ENCODE data around the gene NID1.
A peak's percentile ranks its signal among the peaks of the same experiment; 100 is the strongest.

DNA sequence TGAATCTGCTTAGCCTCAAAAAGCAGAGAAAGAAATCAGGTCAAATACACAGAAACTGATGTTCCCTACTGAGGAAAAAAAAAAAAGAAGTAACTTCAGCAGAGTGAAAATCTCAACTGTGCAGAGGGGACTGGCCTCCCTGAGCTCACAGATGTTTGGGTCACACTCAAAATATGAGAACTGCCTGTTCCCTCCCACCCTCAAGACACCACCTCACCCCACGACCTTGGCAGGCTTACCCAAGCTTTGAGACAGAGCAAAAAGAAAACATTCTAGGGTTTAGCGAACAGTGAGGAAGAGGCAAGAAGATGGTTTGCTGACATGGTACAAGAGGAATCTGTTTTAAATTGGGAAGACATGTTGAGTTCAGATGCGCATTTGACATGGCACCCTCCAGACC is 48.8 kb downstream of the NID1 start:
- TF ChIP-seq POLR2AphosphoS5 (IDR thresholded peaks at IDR 0.05): peak in 1 of 3 donors; percentile 81
- TF ChIP-seq, protein P1, sequence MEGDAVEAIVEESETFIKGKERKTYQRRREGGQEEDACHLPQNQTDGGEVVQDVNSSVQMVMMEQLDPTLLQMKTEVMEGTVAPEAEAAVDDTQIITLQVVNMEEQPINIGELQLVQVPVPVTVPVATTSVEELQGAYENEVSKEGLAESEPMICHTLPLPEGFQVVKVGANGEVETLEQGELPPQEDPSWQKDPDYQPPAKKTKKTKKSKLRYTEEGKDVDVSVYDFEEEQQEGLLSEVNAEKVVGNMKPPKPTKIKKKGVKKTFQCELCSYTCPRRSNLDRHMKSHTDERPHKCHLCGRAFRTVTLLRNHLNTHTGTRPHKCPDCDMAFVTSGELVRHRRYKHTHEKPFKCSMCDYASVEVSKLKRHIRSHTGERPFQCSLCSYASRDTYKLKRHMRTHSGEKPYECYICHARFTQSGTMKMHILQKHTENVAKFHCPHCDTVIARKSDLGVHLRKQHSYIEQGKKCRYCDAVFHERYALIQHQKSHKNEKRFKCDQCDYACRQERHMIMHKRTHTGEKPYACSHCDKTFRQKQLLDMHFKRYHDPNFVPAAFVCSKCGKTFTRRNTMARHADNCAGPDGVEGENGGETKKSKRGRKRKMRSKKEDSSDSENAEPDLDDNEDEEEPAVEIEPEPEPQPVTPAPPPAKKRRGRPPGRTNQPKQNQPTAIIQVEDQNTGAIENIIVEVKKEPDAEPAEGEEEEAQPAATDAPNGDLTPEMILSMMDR (IDR thresholded peaks at IDR 0.05 in 8 of 11, conservative IDR thresholded peaks at IDR 0.05 in 3 of 11): no peak

Data from spleen (tissue), 7 donors.